ENCODE data around the gene TSPAN16.

- no peak for TF ChIP-seq JUN (IDR thresholded peaks at IDR 0.05; ENCODE audit: borderline replicate concordance, insufficient read depth, insufficient read length, low read depth)
- no peak for TF ChIP-seq CTCF (IDR thresholded peaks at IDR 0.05; ENCODE audit: extremely low read depth in 1 of 2, insufficient read depth in 1 of 2, low read depth in 1 of 2, low read length in 2 of 2)
- no peak for TF ChIP-seq POLR2AphosphoS5 (IDR thresholded peaks at IDR 0.05; ENCODE audit: insufficient read depth, low read depth, low read length)
- no peak for TF ChIP-seq FOS (IDR thresholded peaks at IDR 0.05; ENCODE audit: borderline replicate concordance, insufficient read depth, low read length)
- TF ChIP-seq EZH2 (IDR thresholded peaks at IDR 0.05; ENCODE audit: borderline replicate concordance, low read depth, low read length, severe bottlenecking): no peak
- TF ChIP-seq POLR2A (IDR thresholded peaks at IDR 0.05; ENCODE audit: low read depth, low read length): no peak
These were observed 46.5 kb downstream of the TSPAN16 start for GRCh38 chr19:11342429-11342828.
